Measurements from ENCODE around the gene TCEAL1.
"Not testable (repeated sequence)": the region's sequence is repeated elsewhere in the genome, so short reads cannot be mapped to it uniquely, and the experiment has no call there.

Gene TCEAL1

DNA sequence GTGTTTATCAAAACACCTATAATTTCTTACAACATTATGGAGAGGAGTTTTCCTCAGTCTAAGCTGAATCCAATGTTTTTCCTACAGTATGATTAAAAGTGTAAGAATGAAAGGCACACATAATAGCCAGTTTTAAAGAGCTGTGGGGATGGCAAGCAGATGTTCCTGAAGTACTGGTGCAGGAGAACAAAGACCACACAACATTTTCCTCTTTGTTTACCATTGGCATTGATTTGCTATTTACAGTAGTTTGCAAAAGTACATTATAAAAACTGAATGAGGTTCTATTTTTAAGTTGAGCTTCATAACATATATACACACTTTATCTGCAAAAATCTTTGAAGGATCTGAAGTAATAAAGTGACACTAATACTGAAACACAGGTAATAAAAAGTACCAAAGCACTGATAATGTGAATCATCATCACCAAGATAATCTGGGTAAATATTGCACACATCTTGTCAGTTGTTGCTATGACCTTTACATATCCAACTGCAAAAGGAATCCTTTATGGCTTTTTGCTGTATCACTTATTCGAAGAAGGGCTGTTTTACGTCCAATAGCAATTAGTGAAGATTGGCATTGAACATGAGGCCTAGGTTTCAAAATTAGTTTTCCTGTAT, 22.5 kb downstream of the TCEAL1 start:
- H3K4me3 ChIP-seq (ENCODE audit: control insufficient read depth, low read depth, low read length) = no peak overlapping the region
- TF ChIP-seq, protein P1, sequence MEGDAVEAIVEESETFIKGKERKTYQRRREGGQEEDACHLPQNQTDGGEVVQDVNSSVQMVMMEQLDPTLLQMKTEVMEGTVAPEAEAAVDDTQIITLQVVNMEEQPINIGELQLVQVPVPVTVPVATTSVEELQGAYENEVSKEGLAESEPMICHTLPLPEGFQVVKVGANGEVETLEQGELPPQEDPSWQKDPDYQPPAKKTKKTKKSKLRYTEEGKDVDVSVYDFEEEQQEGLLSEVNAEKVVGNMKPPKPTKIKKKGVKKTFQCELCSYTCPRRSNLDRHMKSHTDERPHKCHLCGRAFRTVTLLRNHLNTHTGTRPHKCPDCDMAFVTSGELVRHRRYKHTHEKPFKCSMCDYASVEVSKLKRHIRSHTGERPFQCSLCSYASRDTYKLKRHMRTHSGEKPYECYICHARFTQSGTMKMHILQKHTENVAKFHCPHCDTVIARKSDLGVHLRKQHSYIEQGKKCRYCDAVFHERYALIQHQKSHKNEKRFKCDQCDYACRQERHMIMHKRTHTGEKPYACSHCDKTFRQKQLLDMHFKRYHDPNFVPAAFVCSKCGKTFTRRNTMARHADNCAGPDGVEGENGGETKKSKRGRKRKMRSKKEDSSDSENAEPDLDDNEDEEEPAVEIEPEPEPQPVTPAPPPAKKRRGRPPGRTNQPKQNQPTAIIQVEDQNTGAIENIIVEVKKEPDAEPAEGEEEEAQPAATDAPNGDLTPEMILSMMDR (IDR thresholded peaks at IDR 0.05; ENCODE audit: control insufficient read depth, insufficient read depth, low read depth, low read length, missing control alignments) = no peak
- no peak for DNase-seq (ENCODE audit: low read depth)

GRCh38 chrX:103655230-103656000, 26.6 kb downstream of the TCEAL1 start:
- not testable (repeated sequence) for DNase-seq (ENCODE audit: low read depth); H3K4me3 ChIP-seq (ENCODE audit: control insufficient read depth, low read depth, low read length)

- TF ChIP-seq, protein P1 (IDR thresholded peaks at IDR 0.05; ENCODE audit: control insufficient read depth, insufficient read depth, low read depth, low read length, missing control alignments) = no peak
- peak; percentile 56 for DNase-seq (ENCODE audit: low read depth)
- no peak overlapping the region for H3K4me3 ChIP-seq (ENCODE audit: control insufficient read depth, low read depth, low read length)
Observed at GRCh38 chrX:103656617-103657016, 27.8 kb downstream of the TCEAL1 start.

- DNase-seq (ENCODE audit: low read depth); H3K4me3 ChIP-seq (ENCODE audit: control insufficient read depth, low read depth, low read length): not testable (repeated sequence)
Observed at GRCh38 chrX:103657066-103657465, 28.3 kb downstream of the TCEAL1 start.

DNA sequence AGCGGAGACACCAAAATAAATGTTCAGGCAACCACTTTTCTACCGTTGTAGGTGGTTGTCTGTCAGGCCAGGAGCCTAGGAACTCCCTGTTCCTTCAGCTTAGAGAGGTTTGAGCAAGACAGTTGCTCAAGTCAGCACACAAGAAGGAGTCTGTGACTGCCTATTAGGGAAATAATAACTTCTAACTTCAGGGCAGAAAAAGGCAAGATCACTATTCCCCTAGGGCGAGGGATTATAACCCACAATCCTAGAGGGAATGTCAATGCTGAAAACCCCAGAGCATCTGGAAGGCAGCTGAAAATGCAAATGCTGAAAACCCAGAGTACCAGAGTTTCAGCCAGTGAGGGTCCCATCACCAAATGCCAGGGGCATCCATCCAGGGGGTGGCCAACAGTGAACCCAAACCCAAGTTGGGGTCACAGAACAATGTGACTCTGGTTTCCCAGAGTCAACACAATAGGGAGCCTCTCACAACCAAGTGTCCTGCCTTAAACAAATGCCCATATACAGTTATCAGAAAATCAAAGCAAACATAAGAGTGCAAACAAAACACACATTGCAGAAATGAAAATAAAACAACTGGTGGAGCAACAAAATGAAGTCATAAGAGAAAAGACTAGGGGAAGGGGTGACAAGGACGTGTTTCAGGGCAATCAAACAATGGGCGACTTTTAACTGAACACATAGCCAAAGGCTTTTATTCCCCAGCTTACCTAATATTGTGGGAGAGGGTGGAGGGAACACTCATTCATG, 30.1 kb downstream of the TCEAL1 start:
- no peak for DNase-seq (ENCODE audit: low read depth)
- H3K4me3 ChIP-seq (ENCODE audit: control insufficient read depth, low read depth, low read length) = no peak overlapping the region
- TF ChIP-seq, protein P1 (IDR thresholded peaks at IDR 0.05; ENCODE audit: control insufficient read depth, insufficient read depth, low read depth, low read length, missing control alignments) = no peak

DNA sequence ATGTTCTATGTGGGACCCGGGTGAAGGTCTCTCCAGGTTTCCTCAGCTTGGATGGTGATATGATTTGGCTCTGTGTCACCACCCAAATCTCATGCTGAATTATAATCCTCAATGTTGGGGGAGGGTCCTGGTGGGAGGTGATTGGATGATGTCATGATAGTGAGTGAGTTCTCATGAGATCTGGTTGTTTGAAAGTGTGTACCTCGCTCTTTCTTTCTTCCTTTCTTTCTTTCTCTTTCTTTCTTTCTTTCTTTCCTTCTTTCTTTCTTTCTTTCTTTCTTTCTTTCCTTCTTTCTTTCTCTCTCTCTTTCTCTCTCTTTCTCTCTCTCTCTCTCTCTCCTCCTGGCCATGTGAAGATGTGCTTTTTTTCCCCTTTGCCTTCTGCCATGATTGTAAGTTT, 30.7 kb downstream of the TCEAL1 start:
- H3K4me3 ChIP-seq (ENCODE audit: control insufficient read depth, low read depth, low read length); DNase-seq (ENCODE audit: low read depth): not testable (repeated sequence)

DNA sequence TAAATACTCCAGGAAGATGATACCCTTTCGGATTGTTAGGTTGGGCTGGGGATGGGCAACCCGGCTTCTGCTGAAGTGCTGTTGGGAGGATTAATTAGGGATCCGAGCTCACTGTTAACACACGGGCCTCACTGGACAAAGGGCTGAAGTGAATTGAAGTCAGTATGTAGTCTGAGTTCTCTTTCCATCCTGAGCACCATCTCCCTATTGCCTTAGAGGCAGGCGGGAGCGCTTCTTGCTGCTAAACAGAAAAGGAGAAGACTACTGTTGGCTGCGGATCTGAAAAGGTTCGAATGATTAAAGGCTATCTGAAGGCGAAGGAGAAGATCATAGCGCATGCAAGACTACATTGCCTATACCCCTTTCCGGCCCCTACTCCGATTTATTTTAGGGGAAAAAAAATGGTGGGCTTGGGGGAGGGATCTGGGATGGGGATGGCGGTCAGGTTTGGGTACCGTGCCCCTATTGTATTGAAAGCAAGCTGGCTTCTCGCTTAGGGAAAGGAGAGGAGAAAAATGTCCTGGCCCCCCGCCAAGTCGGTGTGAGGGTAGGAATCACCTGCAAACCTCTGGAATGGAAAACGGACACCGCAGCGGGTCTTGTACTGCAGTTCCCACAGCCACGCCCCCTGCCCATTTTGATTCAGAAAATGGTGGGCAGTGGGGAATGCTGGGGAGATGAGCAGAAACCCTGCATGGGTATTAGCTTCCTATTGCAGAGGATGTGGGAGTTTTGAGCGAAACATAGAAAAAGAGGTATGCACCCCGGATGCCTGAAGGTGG, 35.4 kb downstream of the TCEAL1 start:
- TF ChIP-seq, protein P1 (IDR thresholded peaks at IDR 0.05; ENCODE audit: control insufficient read depth, insufficient read depth, low read depth, low read length, missing control alignments) = no peak
- DNase-seq (ENCODE audit: low read depth) = no peak
- H3K4me3 ChIP-seq (ENCODE audit: control insufficient read depth, low read depth, low read length) = no peak overlapping the region
